Amniotic epithelial cell (primary cell): ENCODE measurements around the gene HMGN4.
A peak's percentile ranks its signal among the peaks of the same experiment; 100 is the strongest.

Experiments
- DNase-seq: peaks from one replicate; pipeline ENCODE4 v3.0.0-alpha.2; 2010; ENCODE audit warnings: low read depth

Gene HMGN4

DNA sequence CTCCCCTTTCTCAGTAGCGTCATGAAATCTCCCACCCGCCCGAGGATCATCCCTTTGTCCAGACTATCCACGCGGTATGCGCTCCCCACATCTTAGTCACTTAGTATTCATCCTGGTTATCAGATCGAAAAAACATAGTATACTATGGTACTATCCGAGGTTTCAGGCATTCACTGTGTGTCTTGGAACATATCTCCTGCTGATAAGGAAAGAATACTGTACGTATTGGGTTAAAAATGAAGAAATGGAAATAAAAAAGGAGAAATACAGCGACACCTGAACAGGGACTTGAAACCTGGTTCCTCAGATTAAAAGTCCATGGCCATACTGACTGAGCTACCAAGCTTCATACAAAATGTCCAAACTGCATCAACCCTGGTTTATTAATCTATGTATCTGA is 14.0 kb downstream of the HMGN4 start:
- no peak for DNase-seq

DNA sequence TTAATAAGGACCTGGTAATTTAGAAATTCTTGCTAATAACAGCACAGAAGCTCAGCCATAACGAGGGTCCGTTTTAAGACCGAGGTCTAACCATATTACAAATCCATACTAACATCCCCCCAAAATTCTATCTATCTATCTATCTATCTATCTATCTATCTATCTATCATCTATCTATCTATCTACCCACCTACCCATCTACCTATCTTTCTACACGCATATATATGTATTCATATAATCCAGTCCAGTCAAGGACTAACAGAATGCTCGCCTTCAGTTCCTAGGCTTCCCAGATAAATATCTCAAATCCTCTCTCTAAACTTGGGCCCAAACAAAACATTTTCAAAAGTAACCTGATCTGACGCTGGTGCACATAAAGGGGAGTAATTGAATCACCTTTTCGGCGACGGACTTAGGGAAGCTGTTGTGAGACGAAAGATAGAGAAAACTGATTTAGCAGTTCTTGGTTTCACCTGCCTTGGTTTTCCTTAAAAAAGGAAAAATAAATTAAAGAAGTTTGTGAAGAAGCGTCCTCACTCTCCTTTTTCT is 14.5 kb downstream of the HMGN4 start:
- DNase-seq = no peak

DNA sequence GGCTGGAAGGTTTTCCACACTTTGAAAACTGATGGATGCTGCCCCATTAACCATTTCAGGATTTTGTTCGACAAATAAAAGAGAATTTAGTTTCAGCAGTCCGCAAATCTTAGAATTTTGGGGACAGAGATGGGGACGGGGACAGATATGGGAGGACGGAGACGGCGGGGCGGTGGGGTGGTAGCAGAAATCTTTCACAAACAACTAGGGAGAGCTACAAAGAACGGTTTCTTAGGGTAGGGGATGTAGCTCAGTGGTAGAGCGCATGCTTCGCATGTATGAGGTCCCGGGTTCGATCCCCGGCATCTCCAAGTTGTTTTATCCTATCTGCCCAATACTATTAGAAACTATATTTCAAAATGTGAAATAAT is 15.1 kb downstream of the HMGN4 start:
- peak; percentile 71 for DNase-seq

DNA sequence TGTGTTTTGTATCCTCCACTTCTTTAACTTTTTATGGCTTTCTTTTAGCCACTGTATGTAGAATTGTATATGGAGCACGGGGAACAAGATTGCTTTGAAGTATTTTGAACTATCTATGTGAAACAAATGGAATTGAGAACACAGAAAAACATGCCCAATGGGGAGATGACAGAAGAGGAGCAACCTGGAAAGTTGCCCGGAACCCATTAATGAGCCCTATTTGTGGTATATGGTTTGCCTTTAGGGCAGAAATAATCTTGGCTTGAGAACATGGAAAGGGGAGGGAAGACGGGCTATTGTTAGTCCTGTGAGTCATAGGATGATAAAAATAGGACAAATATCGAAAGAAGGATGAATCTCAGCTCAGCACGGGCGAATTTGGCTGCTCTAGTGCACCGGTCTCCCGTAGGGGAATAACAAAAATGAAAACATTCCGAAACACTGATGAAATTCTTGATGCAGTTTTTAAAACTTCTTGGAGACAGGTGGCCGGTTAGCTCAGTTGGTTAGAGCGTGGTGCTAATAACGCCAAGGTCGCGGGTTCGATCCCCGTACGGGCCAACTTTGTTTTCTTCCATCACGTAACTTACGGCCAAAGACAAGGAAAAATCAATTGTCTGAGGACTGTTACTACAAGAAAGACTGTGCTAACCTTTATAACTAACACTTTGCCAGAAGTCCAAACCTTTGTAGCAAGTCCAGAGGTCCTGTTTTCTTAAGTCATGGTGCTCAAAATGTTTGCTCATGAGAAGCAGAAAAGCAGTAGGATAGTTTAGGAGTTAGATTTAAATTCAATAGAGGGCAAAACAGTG is 15.7 kb downstream of the HMGN4 start:
- DNase-seq = peak; percentile 86

DNA sequence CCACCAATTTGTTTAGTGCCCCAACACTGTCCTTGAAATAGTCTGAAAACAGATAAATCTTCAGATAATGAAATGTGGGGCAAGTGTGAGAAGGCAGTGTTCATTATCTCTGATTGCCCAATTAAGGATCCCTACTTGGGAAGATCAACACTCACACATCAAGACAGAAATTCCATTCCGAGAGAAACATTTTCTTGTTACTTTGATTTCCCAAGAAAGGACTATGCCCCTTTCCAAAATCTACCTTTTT is 16.2 kb downstream of the HMGN4 start:
- no peak for DNase-seq

DNA sequence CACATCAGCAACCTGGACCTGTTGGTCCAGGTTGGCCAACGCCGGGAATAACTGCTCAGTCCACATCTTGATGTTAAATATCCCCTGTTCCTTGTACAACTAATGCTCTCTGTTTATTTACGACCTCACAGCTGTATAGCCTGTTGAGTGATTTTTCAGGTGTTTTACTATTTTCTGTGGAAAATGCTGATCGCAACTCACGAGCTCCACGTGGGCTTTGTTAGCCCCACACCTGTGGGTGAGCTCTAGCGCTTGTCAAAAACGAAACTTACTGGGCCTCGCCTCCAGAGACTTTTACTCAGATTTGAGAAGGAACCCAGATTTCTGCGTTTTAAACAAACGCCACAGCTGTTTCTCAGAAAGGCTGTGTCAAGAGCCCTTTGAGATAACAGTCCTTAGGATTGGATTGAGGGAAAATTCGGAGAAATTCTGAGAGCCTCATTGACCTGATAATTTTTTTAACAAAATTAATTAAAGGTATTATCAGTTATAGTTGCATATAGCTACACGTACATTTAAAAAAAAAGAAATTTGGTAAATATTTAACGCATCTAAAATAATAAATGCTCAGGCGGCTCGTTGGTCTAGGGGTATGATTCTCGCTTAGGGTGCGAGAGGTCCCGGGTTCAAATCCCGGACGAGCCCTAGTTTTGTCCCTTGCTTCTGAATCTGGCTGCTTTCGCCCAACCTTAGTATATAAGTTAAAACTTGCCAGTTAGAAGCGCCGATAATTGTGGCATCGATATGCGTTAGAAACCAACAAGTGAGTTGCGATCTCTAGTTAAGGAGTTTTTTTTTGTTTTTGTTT is 16.7 kb downstream of the HMGN4 start:
- DNase-seq = peak; percentile 59

DNA sequence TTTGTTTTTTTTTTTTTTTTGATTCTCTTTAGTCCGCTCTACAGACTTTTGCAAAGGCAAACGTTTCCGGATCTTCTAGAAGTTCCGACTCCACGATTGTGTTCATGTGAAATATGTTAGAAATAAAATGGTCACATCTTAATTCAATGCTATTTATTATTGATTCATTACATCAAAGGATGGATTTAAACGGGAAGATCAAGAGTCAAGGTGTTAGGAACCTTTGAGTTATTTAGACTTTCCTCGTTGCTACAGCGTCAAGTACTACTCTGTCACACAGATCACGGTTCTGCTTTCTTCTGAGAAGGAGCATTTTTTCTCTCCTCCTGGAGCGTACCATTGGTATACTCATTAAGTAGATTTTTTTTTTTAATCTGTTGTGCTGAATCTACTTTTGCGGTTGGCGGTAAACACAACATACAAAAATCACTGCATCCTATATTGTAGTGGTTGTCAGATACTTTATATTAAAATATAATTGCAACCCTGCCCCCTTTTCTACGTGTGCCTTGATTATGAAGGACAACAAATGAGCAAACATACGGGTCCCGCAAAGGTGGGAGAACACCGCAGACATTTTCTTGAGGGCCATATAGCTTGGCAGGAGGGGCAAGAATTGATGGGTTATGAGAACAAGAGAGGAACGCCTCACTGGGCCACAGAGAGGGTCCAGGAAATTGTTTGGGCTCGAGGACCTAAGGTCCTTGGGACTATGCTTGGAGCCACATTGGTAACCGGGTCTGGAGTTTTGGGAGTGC is 17.5 kb downstream of the HMGN4 start:
- DNase-seq = peak; percentile 45

DNA sequence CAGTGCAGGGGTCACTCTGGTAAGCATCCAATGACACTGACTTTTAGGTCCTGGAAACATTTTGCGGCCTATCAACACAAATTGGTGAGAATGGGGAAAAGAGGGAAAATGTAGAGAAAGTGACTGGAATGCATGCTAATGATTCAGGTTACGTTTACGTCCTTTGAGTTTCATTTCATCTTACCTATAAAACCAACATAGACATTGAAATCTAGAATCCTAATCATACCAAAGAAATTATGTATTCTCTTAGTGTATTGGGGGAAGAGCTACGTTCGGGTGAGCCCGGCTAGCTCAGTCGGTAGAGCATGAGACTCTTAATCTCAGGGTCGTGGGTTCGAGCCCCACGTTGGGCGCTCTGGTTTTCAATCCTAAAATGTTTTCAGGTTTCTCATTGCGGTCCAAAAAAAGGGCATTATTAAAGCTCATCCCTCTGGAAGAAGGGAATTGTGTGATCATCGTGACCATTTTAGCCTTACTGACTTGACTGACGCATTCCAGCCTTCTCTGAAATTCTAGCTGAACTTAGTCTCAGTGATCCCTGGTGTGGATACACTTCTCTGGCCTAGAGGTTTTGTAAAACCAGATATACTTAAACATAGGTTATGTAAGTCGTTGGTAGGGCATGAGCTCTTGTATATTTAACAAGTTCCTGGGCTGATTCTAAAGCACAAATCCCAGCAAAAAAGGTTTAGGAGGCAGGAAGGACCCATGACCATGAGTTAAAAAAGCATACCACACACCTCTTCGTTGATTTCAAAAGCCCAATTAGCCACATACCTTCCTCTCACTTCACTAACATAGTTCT is 18.3 kb downstream of the HMGN4 start:
- peak; percentile 91 for DNase-seq

DNA sequence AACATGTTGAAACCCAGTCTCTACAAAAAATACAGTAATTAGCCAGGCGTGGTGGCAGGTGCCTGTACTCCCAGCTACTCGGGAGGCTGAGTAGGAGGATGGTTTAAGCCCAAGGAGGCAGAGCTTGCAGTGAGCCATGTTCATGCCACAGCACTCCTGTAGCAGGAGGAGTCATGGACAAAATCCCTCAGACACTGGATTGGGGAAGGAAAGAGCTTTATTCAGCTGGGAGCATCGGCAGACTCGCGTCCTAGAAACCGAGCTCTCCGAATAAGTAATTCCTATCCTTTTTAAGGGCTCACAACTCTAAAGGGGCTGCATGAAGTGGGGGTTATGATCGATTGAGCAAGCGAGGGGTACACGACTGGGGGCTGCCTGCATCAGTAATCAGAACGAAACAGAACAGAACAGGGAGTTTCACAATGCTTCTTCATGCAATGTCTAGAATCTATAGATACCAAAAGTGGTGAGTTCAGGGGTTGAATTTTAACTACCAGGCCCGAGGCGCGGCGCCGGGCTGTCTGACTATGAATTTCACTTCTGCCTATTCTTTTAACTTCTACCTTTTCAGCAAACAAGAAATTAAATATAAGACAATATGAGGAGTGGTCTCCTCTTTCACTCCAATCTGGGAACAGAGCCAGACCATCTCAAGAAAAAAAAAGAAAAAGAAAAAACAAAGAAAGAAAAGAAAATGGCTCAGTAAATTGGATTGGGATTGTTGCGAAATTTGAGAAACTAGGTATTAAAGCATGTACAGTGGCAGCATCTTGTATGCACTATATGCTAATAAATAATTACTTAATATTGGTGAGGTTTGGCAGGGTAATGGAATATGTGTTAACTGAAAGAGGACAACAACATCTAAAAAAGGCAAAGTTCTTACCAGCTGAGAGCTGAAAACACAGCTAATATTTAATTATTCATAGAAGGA is 23.6 kb downstream of the HMGN4 start:
- no peak for DNase-seq

DNA sequence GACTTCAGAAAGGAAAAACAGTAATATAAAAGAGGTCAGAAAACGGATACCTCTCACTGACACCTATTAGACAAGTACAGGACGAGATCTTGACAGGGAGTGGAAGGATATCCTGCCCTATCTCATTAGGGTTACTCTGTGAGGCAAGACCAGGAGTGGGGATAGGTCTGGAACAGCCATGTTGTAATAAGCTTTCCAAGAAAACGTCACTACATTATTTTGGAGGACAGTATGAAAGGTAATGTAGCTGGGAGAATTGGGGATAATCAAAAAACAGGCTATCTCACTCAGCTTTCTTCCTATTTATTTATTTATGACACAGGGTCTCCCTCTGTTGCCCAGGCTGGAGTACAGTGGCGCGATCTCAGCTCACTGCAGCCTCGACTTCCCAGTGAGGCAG is 25.3 kb downstream of the HMGN4 start:
- no peak for DNase-seq

DNA sequence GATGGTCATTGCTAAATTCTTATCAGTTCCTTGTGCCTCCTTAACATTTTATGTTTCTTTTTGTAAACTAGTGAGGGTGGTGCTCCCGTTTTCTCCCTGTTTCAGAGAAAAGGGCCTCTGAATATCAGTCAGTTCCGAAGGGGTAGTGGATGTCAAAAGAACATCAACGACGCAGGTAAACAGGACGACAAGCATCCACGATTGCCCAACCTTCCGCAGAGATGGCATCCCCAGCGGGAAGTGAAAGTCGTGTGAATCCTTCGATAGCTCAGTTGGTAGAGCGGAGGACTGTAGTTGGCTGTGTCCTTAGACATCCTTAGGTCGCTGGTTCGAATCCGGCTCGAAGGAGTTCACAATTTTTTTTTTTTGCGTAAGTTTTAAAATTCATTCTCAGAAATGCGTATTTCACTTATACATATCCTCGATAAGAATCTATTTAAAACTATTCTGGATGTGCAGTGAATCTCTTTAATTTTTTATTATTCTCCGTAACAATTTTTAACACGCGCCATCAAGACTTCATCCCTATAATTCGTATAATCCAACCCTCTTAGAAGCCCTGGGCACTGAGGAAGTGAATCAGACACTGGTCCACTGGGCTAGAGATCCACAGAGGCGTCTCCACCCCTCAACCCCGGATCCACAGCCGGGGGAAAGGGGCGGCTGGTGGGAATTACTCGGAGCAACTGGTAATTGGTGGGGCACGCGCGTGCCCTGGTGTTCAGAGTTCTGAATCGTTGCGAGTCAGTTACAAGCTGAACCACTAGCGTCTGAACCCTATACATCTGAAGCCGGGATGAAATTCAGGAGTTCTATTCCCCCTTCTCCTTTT is 30.7 kb downstream of the HMGN4 start:
- peak; percentile 86 for DNase-seq

DNA sequence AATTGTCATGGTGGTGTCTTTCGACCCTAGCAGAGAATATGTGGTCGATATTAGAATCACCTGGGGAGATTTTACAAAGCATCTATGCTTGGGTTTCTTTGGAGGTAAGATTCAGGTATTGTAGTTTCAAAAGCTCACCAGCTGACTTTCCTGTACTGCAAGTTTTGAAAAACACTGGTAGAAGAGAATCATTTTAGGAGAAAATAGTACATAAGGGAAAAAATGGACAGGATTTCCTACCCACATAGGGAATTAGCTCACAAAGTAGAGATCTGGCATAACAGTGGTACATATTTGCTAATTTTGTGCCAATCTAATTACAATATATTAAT is 31.2 kb downstream of the HMGN4 start:
- no peak for DNase-seq

DNA sequence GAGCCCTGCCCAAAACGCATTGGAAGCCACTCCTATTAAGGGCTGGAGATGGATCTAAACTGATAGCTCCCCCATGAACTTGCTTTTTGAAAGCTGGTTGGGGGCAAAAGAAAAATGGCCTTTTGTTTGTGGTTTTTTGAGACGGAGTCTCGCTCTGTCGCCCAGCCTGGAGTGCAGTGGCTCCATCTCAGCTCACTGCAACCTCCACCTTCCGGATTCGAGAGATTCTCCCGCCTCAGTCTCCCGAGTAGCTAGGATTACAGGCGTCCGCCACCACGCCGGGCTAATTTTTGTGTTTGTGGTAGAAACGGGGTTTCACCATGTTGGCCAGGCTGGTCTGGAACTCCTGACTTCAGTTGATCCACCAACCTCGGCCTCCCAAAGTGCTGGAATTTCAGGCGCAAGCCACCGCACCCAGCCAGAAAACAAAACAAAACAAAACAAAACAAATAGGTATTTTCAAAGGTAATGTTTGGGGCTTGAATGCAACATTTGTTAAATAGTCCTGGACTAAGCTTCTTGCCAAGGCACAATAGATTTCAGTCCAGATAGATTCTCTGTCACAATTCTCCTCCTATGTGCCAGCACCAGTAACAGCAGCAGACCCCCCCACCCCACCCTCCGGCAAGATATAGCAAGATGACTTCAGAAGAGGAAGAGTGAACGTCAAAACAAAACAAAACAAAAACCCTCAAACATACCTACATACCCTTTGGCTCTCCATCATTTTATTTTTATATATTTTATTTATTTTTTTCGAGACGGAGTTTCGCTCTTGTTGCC is 32.1 kb downstream of the HMGN4 start:
- DNase-seq = no peak

DNA sequence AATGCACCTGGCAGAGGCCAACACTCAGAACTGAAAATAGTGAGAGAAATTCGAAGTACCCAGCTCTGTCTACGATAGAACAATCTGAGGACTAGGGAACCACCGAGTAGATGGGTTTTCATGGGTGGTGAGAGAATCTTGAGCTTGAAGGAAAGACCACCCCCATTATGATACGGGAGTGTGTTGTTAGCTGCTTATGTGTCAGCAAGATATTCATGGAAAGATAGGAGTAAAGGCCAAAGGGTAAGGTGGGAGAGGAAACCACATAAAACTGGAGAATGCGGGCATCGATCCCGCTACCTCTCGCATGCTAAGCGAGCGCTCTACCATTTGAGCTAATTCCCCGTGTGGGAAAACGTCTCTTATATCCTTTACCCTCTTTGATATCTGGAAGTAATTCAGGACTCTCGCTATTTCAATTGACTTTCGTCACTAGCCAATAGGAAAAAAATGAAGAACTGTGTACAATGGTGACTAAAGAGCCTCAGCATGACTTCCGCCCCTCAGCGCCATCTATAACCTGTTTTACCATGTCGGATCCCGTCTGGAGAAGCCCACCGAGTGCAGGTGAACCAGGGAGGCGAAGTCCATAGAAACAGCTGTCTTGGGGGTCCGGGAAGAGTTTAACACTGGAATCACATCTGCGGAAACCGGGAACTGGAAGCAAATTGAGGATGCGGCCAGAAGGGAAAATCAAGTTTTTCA is 33.6 kb downstream of the HMGN4 start:
- peak; percentile 87 for DNase-seq

DNA sequence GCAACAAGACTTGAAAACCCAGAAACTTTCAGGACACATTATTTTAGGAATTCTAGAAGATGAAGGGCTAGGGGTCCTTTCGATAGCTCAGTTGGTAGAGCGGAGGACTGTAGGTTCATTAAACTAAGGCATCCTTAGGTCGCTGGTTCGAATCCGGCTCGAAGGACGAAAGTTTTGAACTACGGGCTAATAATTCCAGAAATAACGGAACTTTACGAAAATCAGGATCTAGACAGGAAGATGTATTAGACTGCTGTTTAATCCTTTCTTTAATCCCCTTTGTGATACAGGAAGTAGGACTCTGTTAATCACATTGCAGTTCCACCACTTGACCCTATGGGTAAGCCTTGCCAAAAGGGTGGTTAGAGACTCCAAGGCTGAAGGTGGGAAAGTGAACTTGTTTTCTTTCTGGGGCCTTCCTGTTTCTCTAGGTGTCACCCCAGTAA is 37.4 kb downstream of the HMGN4 start:
- DNase-seq = peak; percentile 42

DNA sequence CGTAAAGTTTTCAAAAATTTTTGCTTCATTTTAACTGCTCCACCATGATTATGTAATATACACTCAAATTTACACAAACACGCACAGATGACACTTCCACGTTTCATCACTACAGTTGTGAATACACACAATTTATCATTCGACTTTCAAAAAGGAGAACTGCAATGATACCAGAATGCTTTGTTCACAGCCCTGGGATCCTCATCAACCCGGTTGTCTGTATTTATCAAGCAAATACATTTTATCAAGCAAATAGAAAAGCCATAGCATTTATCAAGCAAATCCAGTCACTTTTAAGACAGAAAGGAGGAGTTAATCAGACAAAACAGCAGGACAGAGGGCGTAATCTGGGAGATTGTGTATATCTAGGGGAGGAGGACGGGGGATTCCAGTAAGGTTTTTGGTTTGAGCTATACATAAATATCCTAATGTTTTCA is 38.3 kb downstream of the HMGN4 start:
- DNase-seq = no peak

DNA sequence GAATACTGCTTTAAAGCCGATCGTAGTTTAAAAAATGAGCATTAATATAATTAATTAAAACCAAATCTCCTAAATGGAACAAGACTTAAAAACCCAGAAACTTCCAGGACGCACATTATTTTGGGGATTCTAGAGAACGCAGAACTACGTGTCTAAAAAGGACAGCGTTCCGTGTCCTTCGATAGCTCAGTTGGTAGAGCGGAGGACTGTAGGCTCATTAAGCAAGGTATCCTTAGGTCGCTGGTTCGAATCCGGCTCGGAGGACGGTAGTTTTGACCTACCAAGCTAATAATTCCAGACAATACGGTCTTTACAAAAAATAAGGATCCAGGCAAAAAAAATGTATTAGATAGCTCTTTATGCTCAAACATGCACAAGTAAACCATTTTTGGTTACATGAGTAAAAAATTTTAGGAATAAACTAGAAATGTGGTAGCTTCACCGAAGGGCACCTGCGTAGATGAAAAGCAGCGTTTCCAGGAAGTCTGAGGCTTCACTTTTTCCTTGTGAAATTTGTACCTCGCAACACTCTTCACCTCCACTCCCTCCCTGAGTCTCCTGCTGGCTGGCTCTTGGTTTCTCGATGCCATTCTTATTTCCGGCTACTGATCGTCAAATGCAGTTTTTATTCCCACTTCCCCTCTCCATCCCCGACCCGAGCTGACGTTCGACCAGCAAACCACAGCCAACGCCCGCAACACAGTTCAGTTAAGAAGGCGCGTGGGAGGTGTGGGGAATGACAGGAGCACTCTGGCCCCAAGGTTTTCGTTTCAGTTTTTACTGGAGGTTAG is 39.0 kb downstream of the HMGN4 start:
- peak; percentile 68 for DNase-seq

DNA sequence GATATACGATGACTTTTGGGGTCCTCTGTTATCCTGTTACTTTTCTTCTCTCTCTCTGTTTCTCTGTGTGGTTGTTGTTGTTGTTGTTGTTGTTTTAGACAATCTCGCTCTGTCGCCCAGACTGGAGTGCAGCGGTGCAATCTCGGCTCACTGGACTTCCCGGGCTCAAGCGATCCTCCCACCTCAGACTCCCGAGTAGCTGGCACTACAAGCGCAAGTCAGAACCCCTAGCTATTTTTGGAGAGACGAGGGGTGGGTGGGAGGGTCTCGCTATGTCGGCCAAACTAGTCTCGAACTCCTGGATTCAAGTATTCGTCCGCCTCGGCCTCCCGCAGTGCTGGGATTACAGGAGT is 39.5 kb downstream of the HMGN4 start:
- DNase-seq = no peak
